GM04503 (cell line): ENCODE data around the gene GRID1.

ENCODE experiments used
- DNase-seq: peaks from one replicate; pipeline ENCODE4 v3.0.0-alpha.2; 2012; ENCODE audit warnings: low read depth

GRID1 gene

GRCh38 chr10:85696893-85697292 lies 669.7 kb downstream of the GRID1 start:
- no peak for DNase-seq

GRCh38 chr10:85682621-85683020 lies 684.0 kb downstream of the GRID1 start:
- DNase-seq = no peak

- DNase-seq = no peak
Measured at GRCh38 chr10:85679710-85680109, 686.9 kb downstream of the GRID1 start.

GRCh38 chr10:85679061-85679460 lies 687.5 kb downstream of the GRID1 start:
- DNase-seq = no peak

GRCh38 chr10:85674851-85675250 lies 691.7 kb downstream of the GRID1 start:
- DNase-seq = no peak

- no peak for DNase-seq
Measured at GRCh38 chr10:85673270-85673669, 693.3 kb downstream of the GRID1 start.

- DNase-seq = no peak
Measured at GRCh38 chr10:85671530-85671929, 695.1 kb downstream of the GRID1 start.

- no peak for DNase-seq
Measured at GRCh38 chr10:85668522-85668921, 698.1 kb downstream of the GRID1 start.

GRCh38 chr10:85667638-85668233 lies 698.9 kb downstream of the GRID1 start:
- DNase-seq = no peak

- DNase-seq = no peak
Measured at GRCh38 chr10:85666987-85667386, 699.6 kb downstream of the GRID1 start.

- no peak for DNase-seq
Measured at GRCh38 chr10:85666102-85666501, 700.5 kb downstream of the GRID1 start.

GRCh38 chr10:85665681-85666080 lies 700.9 kb downstream of the GRID1 start:
- DNase-seq = no peak

- no peak for DNase-seq
Measured at GRCh38 chr10:85665078-85665477, 701.5 kb downstream of the GRID1 start.

GRCh38 chr10:85661123-85661522 lies 705.5 kb downstream of the GRID1 start:
- no peak for DNase-seq

- no peak for DNase-seq
Measured at GRCh38 chr10:85659331-85659730, 707.3 kb downstream of the GRID1 start.

- no peak for DNase-seq
Measured at GRCh38 chr10:85658518-85658917, 708.1 kb downstream of the GRID1 start.

- no peak for DNase-seq
Measured at GRCh38 chr10:85657476-85658113, 709.0 kb downstream of the GRID1 start.

- no peak for DNase-seq
Measured at GRCh38 chr10:85655411-85655810, 711.2 kb downstream of the GRID1 start.

- DNase-seq = no peak
Measured at GRCh38 chr10:85651497-85651882, 715.1 kb downstream of the GRID1 start.

GRCh38 chr10:85650791-85651496 lies 715.7 kb downstream of the GRID1 start:
- DNase-seq = no peak

- no peak for DNase-seq
Measured at GRCh38 chr10:85649461-85649860, 717.1 kb downstream of the GRID1 start.

- DNase-seq = no peak
Measured at GRCh38 chr10:85648279-85648754, 718.3 kb downstream of the GRID1 start.

- DNase-seq = no peak
Measured at GRCh38 chr10:85647741-85648140, 718.9 kb downstream of the GRID1 start.
